Mucosa of descending colon (tissue), 3 donors: ENCODE data around the gene IPO13. TPM values are rescaled to one million over a fixed set of nuclear protein-coding genes. Genes with fewer than 3 reads are reported as not detected.

ENCODE experiments used
- ATAC-seq: fragments of 200-7000 bp; cut with Tn5 transposase; one replicate; pipeline ENCODE4 v1.9.1; 2020; ENCODE audit warnings: mild to moderate bottlenecking, moderate library complexity
- DNase-seq, 3 donors: peaks; one replicate each; pipeline ENCODE4 v3.0.0-alpha.2; 2020
- H3K36me3 ChIP-seq: fragments of 200-600 bp; one replicate; pipeline ENCODE4 v1.8.0; 2021; ENCODE audit warnings: low read depth, mild to moderate bottlenecking
- H3K4me1 ChIP-seq: fragments of 200-600 bp; one replicate; pipeline ENCODE4 v1.8.0; 2021; ENCODE audit warnings: low read depth, mild to moderate bottlenecking
- H3K4me3 ChIP-seq: fragments of 200-600 bp; one replicate; pipeline ENCODE4 v1.8.0; 2021; ENCODE audit warnings: mild to moderate bottlenecking
- H3K9me3 ChIP-seq: fragments of 200-600 bp; one replicate; pipeline ENCODE4 v1.8.0; 2021; ENCODE audit warnings: mild to moderate bottlenecking
- intact Hi-C, 2 donors: fragments of 100-400 bp; cut with DNase I in 1 of 2; cut with micrococcal nuclease in 1 of 2; formaldehyde crosslinking; loops; one replicate each; pipeline versions ENCODE4 v1.11.0 to v1.11.1; 2022; cut with DNase I, micrococcal nuclease
- total RNA-seq, 3 donors: library from RNA; stranded (reverse); fragmentation: NEBNext Ultra II Directional in 2 of 3; extraction: Animal tissue kit (Norgen Biotek cat#: 25700) in 2 of 3; gene quantifications; one replicate each; pipeline versions ENCODE4 v1.2.1 to v1.2.4, GENCODE V29; 2021 to 2023
- TF ChIP-seq, protein P1 (sequence below): fragments of 200-600 bp; IDR thresholded peaks from one replicate; pipeline ENCODE4 v1.8.0; 2022; ENCODE audit warnings: antibody characterized with exemption, mild to moderate bottlenecking
- donor health status: DM: no; HTN: no; CAD: no; lungs with moderate emphysema.
- donor health status: DM: no; HTN: no; CAD: no.
- donor health status: DM: no; HTN: yes; CAD: no.

The IPO13 gene
- total RNA-seq, 3 donors from 2014 or later = 21.5 to 32.6 (median 22.3) TPM

DNA sequence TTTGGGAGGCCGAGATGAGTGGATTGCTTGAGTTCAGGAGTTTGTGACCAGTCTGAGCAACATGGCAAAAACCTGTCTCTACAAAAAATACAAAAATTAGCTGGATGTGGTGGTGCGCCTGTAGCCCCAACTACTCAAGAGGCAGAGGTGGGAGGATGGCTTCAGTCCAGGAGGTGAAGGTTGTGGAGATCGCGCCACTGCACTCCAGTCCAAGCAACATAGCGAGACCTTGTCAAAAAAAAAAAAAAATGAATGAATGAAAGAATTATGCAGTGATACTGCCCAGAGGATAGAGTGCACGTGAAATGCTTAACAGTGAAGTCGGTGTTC, 22.6 kb downstream of the IPO13 start:
- H3K4me3 ChIP-seq = peak overlapping the region; percentile 36
- intact Hi-C loops = no loop called here
- H3K4me1 ChIP-seq = peaks cover 19% of the 10 kb centered on the region
- no peaks in the 10 kb centered on the region for H3K36me3 ChIP-seq
- TF ChIP-seq, protein P1, sequence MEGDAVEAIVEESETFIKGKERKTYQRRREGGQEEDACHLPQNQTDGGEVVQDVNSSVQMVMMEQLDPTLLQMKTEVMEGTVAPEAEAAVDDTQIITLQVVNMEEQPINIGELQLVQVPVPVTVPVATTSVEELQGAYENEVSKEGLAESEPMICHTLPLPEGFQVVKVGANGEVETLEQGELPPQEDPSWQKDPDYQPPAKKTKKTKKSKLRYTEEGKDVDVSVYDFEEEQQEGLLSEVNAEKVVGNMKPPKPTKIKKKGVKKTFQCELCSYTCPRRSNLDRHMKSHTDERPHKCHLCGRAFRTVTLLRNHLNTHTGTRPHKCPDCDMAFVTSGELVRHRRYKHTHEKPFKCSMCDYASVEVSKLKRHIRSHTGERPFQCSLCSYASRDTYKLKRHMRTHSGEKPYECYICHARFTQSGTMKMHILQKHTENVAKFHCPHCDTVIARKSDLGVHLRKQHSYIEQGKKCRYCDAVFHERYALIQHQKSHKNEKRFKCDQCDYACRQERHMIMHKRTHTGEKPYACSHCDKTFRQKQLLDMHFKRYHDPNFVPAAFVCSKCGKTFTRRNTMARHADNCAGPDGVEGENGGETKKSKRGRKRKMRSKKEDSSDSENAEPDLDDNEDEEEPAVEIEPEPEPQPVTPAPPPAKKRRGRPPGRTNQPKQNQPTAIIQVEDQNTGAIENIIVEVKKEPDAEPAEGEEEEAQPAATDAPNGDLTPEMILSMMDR = no peak
- DNase-seq (no peak), ATAC-seq (no peak)
- no peaks in the 10 kb centered on the region for H3K9me3 ChIP-seq

DNA sequence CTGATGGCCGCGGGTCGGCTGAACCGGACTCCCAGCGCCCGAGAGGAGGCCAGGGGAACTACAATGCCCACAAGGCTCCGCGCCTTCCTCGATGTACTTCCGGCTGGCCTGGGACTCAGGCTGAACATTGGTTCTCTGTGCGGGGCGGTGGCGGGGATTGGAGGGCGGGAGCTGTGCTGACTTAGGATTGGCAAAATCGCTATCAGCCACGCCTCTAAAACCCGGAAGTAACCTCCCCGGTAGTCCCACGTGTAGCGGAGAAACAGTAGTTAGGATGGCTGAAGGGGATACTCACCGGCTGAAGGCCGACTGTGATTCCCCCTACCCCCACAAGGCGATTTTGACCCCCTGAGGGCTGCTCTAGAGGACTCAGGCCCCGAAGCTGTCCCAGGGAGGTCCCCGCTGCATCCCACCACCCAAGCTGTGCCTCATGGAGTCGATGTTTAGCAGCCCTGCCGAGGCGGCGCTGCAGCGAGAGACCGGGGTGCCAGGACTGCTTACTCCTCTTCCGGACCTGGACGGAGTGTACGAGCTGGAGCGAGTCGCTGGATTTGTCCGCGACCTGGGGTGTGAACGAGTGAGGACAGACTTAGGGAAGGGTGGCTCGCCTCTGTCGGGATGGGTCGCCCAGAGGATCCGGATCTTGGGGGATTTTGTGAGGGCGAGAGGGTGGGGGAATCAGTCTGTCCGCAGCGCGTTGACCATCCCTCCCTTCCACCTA, 23.2 kb downstream of the IPO13 start, which contains the start of gene DPH2:
Gene DPH2 (plus strand): TSS at position 265 of the 721 bp plus-strand sequence. CDS start 166 bp downstream, at position 431.
- ATAC-seq = peak; percentile 88
- Histone ChIP-seq H3K4me3 (peak within 1 kb of the TSS; percentile 36), H3K36me3 (no peaks in the 10 kb centered on the region), H3K4me1 (peaks cover 23% of the 10 kb centered on the region), H3K9me3 (no peaks in the 10 kb centered on the region)
- TF ChIP-seq, protein P1 = peak; percentile 9
- intact Hi-C loops = no loop called here
- peak; percentile 96 to 97 (median 97) for DNase-seq

DNA sequence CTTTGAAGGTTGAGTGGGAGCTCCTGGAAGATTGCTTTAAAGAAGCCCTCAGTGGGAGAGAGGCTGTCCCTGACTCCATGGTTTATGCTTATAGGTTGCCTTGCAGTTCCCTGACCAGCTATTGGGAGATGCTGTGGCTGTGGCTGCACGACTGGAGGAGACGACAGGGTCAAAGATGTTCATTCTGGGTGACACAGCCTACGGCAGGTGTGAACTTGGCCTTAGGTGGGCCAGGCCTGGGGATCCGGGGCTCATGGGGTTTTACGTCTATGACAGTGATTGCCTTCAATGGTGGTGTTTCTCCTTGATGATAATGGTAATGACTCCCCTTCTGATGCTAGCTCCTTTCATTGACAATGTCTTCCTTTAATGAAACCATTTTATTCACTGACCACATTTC, 23.8 kb downstream of the IPO13 start:
- Histone ChIP-seq H3K4me1 (peaks cover 23% of the 10 kb centered on the region), H3K9me3 (no peaks in the 10 kb centered on the region), H3K36me3 (no peaks in the 10 kb centered on the region), H3K4me3 (peak overlapping the region; percentile 36)
- no peak for ATAC-seq
- DNase-seq = no peak
- TF ChIP-seq, protein P1 = no peak
- intact Hi-C loops = no loop called here

DNA sequence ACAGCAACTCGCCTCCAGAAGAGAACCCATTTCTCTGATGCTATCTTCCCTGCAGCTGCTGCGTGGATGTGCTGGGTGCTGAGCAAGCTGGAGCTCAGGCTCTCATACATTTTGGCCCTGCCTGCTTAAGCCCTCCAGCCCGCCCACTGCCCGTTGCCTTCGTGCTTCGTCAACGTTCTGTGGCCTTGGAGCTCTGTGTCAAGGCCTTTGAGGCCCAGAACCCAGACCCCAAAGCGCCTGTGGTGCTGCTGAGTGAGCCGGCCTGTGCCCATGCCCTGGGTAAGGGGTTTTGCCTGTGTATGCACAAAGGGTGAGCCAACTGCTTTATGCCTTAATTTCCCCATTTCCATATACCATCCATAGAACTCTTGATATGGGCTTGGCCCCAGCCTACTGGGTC, 24.2 kb downstream of the IPO13 start:
- TF ChIP-seq, protein P1 = no peak
- Histone ChIP-seq H3K4me1 (peaks cover 27% of the 10 kb centered on the region), H3K36me3 (no peaks in the 10 kb centered on the region), H3K9me3 (no peaks in the 10 kb centered on the region), H3K4me3 (no peak overlapping the region)
- DNase-seq (no peak), ATAC-seq (no peak)
- intact Hi-C loops = no loop called here

DNA sequence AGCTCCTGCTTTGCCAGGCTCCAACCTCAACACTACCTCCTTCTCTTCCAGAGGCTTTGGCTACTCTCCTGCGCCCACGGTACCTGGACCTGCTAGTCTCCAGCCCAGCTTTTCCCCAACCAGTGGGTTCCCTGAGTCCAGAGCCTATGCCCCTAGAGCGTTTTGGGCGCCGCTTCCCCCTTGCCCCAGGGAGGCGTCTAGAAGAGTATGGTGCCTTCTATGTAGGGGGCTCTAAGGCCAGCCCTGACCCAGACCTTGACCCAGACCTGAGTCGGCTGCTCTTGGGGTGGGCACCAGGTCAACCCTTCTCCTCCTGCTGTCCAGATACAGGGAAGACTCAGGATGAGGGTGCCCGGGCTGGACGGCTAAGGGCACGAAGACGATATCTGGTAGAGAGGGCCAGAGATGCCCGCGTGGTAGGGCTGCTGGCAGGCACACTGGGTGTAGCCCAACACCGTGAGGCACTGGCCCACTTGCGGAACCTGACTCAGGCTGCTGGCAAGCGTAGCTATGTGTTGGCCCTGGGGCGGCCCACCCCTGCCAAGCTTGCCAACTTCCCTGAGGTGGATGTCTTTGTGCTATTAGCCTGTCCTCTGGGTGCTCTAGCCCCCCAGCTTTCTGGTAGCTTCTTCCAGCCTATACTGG, 24.7 kb downstream of the IPO13 start:
- H3K36me3 ChIP-seq = no peaks in the 10 kb centered on the region
- TF ChIP-seq, protein P1 = no peak
- no peak overlapping the region for H3K4me3 ChIP-seq
- H3K4me1 ChIP-seq = peaks cover 32% of the 10 kb centered on the region
- intact Hi-C loops = no loop called here
- DNase-seq (no peak), ATAC-seq (no peak)
- H3K9me3 ChIP-seq = no peaks in the 10 kb centered on the region
